AG09309 (cell line): ENCODE results near the gene AGBL4.

Experiments used
- DNase-seq: peaks from one replicate; pipeline ENCODE4 v3.0.0-alpha.2; 2010; ENCODE audit warnings: low read depth
- H3K4me3 ChIP-seq: 2 replicates; pipeline ENCODE4 v1.5.1; 2011; ENCODE audit warnings: mild to moderate bottlenecking, low read depth, low read length, moderate library complexity; ENCODE audit not compliant: control insufficient read depth
- TF ChIP-seq, protein P1 (sequence below): IDR thresholded peaks from 2 replicates; pipeline ENCODE4 v1.5.1; 2011; ENCODE audit warnings: mild to moderate bottlenecking, low read depth, low read length, inconsistent platforms; ENCODE audit not compliant: insufficient read depth, control insufficient read depth; ENCODE audit errors: missing control alignments

The AGBL4 gene

DNA sequence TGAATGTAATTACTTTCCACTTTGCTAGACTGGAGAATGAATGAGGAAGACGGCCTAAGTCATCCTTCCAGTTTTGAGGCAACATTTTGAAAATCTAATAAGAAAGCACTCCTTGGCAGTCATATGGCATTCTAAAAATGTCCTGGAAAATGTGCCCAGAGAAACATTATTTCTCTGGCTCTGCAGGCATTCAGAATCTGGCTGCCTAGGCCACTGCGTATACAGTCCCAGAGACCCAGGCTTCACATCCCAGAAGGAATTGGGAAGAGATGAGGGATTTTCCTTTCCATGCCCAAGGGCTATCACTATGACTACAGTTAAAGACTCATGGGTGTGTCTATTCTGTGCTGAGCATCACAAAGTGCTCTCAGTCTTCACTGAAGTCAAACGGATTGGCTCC, 1339.9 kb downstream of the AGBL4 start:
- TF ChIP-seq, protein P1, sequence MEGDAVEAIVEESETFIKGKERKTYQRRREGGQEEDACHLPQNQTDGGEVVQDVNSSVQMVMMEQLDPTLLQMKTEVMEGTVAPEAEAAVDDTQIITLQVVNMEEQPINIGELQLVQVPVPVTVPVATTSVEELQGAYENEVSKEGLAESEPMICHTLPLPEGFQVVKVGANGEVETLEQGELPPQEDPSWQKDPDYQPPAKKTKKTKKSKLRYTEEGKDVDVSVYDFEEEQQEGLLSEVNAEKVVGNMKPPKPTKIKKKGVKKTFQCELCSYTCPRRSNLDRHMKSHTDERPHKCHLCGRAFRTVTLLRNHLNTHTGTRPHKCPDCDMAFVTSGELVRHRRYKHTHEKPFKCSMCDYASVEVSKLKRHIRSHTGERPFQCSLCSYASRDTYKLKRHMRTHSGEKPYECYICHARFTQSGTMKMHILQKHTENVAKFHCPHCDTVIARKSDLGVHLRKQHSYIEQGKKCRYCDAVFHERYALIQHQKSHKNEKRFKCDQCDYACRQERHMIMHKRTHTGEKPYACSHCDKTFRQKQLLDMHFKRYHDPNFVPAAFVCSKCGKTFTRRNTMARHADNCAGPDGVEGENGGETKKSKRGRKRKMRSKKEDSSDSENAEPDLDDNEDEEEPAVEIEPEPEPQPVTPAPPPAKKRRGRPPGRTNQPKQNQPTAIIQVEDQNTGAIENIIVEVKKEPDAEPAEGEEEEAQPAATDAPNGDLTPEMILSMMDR, result no peak
- no peak overlapping the region for H3K4me3 ChIP-seq
- no peak for DNase-seq

DNA sequence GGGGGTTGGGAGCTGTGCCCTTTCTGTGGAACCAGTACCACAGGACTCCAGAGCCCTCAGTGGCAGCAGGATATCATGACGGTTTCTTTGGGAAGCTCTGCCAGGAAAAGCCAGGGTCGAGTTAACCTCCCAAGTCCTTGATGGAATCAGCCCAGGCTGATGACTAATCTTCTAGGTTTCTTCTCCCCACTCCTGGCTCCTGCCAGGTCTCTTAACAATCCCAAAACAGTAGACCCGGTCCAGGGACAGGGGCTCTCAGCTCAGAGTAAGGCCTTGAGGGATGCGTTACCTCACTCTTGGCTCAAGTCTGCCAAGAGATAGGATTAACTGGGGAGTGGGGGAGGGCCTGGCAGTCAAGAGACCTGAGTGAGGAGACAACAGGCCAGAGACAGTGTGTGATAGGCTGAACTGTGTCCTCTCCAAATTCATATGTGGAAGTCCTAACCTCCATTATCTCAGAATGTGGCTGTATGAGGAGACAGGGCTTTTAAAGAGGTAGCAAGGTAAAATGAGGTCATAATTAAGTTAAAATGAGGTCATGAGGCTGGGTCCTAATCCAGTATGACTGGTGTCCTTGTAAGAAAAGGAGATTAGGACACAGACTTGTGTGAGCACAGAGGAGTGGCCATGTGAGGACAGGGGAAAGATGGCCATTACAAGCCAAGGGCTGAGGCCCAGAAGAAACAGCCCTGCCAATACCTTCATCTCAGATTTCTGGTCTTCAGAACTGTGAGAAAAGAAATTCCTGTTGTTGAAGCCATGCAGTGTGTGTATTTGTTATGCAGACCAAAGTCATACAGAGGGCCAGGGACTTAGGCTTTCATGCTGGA, 1342.1 kb downstream of the AGBL4 start:
- DNase-seq, result no peak
- H3K4me3 ChIP-seq, result no peak overlapping the region
- TF ChIP-seq, protein P1, result no peak

DNA sequence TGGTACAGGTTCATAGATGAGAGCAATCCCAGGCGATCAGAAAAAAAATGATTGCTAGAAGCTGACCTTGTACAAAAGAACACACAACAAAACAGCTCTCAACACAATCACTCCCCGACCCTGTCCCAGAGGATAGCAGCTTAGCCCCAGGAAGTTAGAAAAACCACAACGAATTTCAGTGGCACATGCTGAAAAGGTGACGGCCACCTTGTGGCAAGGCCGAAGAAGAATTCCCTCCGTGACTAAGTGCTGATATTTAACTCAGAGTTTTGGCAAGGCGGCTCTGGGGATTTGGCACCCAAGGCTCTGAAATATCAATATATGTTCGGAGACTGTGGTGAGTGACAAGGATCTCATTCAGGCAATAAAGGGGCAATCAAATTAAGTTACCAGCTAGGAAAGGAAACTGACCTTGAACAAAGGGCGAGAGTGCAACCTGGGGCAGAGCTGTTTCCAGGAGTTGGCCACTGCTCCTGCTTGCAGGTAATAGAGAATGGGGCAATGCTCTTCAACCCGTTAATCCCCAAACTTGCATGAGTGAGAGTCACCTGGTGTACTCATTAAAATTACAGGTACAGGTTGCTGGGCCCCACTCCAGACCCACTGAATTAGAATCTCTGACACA, 1343.2 kb downstream of the AGBL4 start:
- no peak overlapping the region for H3K4me3 ChIP-seq
- TF ChIP-seq, protein P1, result no peak
- DNase-seq, result no peak

DNA sequence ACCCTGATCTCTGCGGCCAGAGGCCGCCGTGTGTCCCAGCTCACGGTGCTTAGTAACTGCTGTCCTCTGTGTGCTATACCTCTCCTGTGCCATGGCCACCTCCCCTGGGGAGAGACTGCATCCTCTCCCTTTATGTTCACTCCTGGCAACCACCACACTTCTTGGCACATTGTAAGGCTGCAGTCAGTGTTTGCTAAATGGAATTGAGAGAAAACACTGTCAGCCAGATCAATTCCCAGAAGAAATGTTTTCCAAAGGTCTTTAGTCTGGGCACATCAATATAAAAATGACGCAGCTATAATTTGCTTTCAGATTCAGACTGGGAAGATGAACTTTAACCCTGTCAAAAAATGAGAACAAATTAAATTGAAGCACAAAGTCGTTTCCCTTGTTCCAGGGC, 1343.9 kb downstream of the AGBL4 start:
- DNase-seq, result no peak
- H3K4me3 ChIP-seq, result no peak overlapping the region
- TF ChIP-seq, protein P1, result no peak

DNA sequence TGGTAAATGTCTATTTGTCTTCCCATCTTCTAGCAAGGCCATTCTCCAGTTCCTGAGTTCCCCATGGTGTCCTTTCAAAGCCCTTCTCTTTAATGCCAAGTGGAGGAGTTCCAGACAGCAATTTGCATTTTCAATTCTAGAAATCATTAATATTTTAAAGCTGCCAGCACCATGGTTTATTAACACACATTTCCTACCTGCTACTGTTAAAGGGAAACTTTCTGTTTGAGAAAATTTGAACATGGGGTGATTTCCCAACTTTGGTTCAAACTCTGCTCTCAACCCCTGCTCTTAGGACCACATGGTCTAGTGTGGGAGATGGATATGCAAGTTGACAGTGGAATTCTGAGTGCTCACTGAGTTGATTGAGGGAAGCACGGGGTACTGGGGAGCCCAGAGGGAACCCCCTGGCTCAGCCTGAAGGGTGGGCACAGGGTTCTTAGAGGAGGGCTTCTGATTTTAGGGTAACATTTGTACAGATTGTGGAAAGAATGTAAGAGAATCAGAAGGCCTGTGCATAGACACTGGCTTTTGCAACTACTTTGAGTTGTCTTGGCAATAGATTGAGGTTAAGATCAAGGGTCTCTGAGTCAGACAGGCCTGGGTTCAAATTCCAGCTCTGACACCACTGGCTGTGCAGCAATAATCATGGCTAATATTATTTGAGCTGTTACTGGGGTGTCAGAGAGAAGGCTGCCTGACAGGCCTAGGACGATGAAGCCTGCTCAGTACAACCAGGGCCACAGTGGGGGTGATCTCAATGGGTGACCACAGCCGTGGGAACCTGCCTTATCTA, 1344.8 kb downstream of the AGBL4 start:
- TF ChIP-seq, protein P1, result no peak
- no peak for DNase-seq
- no peak overlapping the region for H3K4me3 ChIP-seq
